Measurements from ENCODE around the gene LMX1B. TPM values are rescaled to one million over a fixed set of nuclear protein-coding genes. Genes with fewer than 3 reads are reported as not detected.
A peak's percentile ranks its signal among the peaks of the same experiment; 100 is the strongest.

LMX1B gene
- total RNA-seq (2022) (not detected in 2 replicates), Bru-seq, nascent RNA (percentile 8 among the genes with signal in this experiment), BruChase-seq, experiment 1, labeled RNA remaining after a 6-hour chase (percentile 2 among the genes with signal in this experiment), BruChase-seq, experiment 2, labeled RNA remaining after a 2-hour chase (percentile 4 among the genes with signal in this experiment)
- long read RNA-seq, result 0 reads

GRCh38 chr9:126613651-126614050 is at the start of gene LMX1B:
Gene LMX1B (plus strand): TSS chr9:126613928. CDS start chr9:126614450, 522 bp downstream.
- Mint-ChIP-seq H3K9me3 (ENCODE audit: low read depth, unreplicated experiment) (no peaks in the 10 kb centered on the region), H3K27ac (ENCODE audit: unreplicated experiment) (no peak within 1 kb of the TSS), H3K4me1 (ENCODE audit: low read depth, unreplicated experiment) (peaks cover 8% of the 10 kb centered on the region), H3K4me3 (ENCODE audit: low read depth, unreplicated experiment) (peak within 1 kb of the TSS; percentile 47), H3K27me3 (ENCODE audit: unreplicated experiment) (peaks cover 62% of the 10 kb centered on the region), H3K36me3 (ENCODE audit: insufficient read depth, unreplicated experiment) (peaks cover 12% of the 10 kb centered on the region)
- no peak for TF ChIP-seq CTCF (IDR thresholded peaks at IDR 0.05; ENCODE audit: unreplicated experiment)
- peak; percentile 38 for DNase-seq
- BruUV-seq (replicated peaks), result no TSS peak
- CTCF ChIA-PET, result no interaction called here
- intact Hi-C loops (cut with micrococcal nuclease; ENCODE audit: unreplicated experiment), result loop anchor here (5.0 kb wide), 1 partner anchor 74 kb away; no protein-coding TSS in a partner anchor

- Mint-ChIP-seq H3K27ac (ENCODE audit: unreplicated experiment) (no peak overlapping the region), H3K4me1 (ENCODE audit: low read depth, unreplicated experiment) (no peaks in the 10 kb centered on the region), H3K27me3 (ENCODE audit: unreplicated experiment) (peaks cover 93% of the 10 kb centered on the region), H3K4me3 (ENCODE audit: low read depth, unreplicated experiment) (no peak overlapping the region), H3K9me3 (ENCODE audit: low read depth, unreplicated experiment) (no peaks in the 10 kb centered on the region), H3K36me3 (ENCODE audit: insufficient read depth, unreplicated experiment) (no peaks in the 10 kb centered on the region)
- no peak for TF ChIP-seq CTCF (IDR thresholded peaks at IDR 0.05; ENCODE audit: unreplicated experiment)
- BruUV-seq (replicated peaks), result no TSS peak
- CTCF ChIA-PET, result no interaction called here
- intact Hi-C loops (cut with micrococcal nuclease; ENCODE audit: unreplicated experiment), result no loop called here
- DNase-seq, result no peak
Measured at GRCh38 chr9:126564128-126564527, 49.6 kb upstream of the LMX1B start.

- CTCF ChIA-PET, result no interaction called here
- TF ChIP-seq CTCF (IDR thresholded peaks at IDR 0.05; ENCODE audit: unreplicated experiment), result no peak
- no peak overlapping the region for H3K27ac Mint-ChIP-seq (ENCODE audit: unreplicated experiment)
- H3K4me3 Mint-ChIP-seq (ENCODE audit: low read depth, unreplicated experiment), result no peak overlapping the region
- H3K36me3 Mint-ChIP-seq (ENCODE audit: insufficient read depth, unreplicated experiment), result no peaks in the 10 kb centered on the region
- H3K9me3 Mint-ChIP-seq (ENCODE audit: low read depth, unreplicated experiment), result no peaks in the 10 kb centered on the region
- no peaks in the 10 kb centered on the region for H3K4me1 Mint-ChIP-seq (ENCODE audit: low read depth, unreplicated experiment)
- DNase-seq, result no peak
- H3K27me3 Mint-ChIP-seq (ENCODE audit: unreplicated experiment), result peaks cover 88% of the 10 kb centered on the region
- no TSS peak for BruUV-seq (replicated peaks)
- intact Hi-C loops (cut with micrococcal nuclease; ENCODE audit: unreplicated experiment), result no loop called here
Measured at GRCh38 chr9:126564716-126565115, 49.0 kb upstream of the LMX1B start.

- H3K9me3 Mint-ChIP-seq (ENCODE audit: low read depth, unreplicated experiment), result no peaks in the 10 kb centered on the region
- no peak for DNase-seq
- BruUV-seq (replicated peaks), result no TSS peak
- H3K4me1 Mint-ChIP-seq (ENCODE audit: low read depth, unreplicated experiment), result no peaks in the 10 kb centered on the region
- CTCF ChIA-PET, result no interaction called here
- peaks cover 79% of the 10 kb centered on the region for H3K27me3 Mint-ChIP-seq (ENCODE audit: unreplicated experiment)
- TF ChIP-seq CTCF (IDR thresholded peaks at IDR 0.05; ENCODE audit: unreplicated experiment), result no peak
- intact Hi-C loops (cut with micrococcal nuclease; ENCODE audit: unreplicated experiment), result no loop called here
- H3K4me3 Mint-ChIP-seq (ENCODE audit: low read depth, unreplicated experiment), result no peak overlapping the region
- no peak overlapping the region for H3K27ac Mint-ChIP-seq (ENCODE audit: unreplicated experiment)
- H3K36me3 Mint-ChIP-seq (ENCODE audit: insufficient read depth, unreplicated experiment), result no peaks in the 10 kb centered on the region
Measured at GRCh38 chr9:126565336-126566128, 48.2 kb upstream of the LMX1B start.

Data from Calu3 (cell line).